Neural crest cell (in vitro differentiated cells): ENCODE results near the gene HELB. TPM values are rescaled to one million over a fixed set of nuclear protein-coding genes. Genes with fewer than 3 reads are reported as not detected.
A peak's percentile ranks its signal among the peaks of the same experiment; 100 is the strongest.
"Not testable (repeated sequence)": the region's sequence is repeated elsewhere in the genome, so short reads cannot be mapped to it uniquely, and the experiment has no call there.

Experiments
- DNase-seq: peaks from one replicate; pipeline ENCODE4 v3.0.0; 2021; ENCODE audit warnings: low read depth, mixed read lengths, low spot score
- H3K27ac Mint-ChIP-seq: one replicate; pipeline ENCODE4 v1.8.0; 2021; ENCODE audit warnings: mild to moderate bottlenecking, mixed read lengths; ENCODE audit not compliant: unreplicated experiment
- H3K27me3 Mint-ChIP-seq: 2 replicates; pipeline ENCODE4 v1.8.0; 2021; ENCODE audit warnings: low read depth, mild to moderate bottlenecking, mixed read lengths
- H3K36me3 Mint-ChIP-seq: 2 replicates; pipeline ENCODE4 v1.8.0; 2021; ENCODE audit warnings: low read depth, mild to moderate bottlenecking, mixed read lengths
- H3K4me1 Mint-ChIP-seq: 2 replicates; pipeline ENCODE4 v1.8.0; 2021; ENCODE audit warnings: mixed read lengths
- H3K4me3 Mint-ChIP-seq: one replicate; pipeline ENCODE4 v1.8.0; 2021; ENCODE audit warnings: mild to moderate bottlenecking, mixed read lengths
- H3K9me3 Mint-ChIP-seq: 2 replicates; pipeline ENCODE4 v1.8.0; 2021; ENCODE audit warnings: mixed read lengths
- total RNA-seq: library from RNA; stranded (reverse); gene quantifications from 2 replicates; pipeline ENCODE4 v1.2.1, GENCODE V29; 2021
- TF ChIP-seq, protein P1 (sequence below): fragments of 200-600 bp; sonication (generic); conservative IDR thresholded peaks from 2 replicates; pipeline ENCODE4 v1.5.0; 2021; ENCODE audit warnings: antibody characterized with exemption, mild to moderate bottlenecking

HELB gene
- total RNA-seq, 1 donor from 2014 or later, result 4.6 TPM

DNA sequence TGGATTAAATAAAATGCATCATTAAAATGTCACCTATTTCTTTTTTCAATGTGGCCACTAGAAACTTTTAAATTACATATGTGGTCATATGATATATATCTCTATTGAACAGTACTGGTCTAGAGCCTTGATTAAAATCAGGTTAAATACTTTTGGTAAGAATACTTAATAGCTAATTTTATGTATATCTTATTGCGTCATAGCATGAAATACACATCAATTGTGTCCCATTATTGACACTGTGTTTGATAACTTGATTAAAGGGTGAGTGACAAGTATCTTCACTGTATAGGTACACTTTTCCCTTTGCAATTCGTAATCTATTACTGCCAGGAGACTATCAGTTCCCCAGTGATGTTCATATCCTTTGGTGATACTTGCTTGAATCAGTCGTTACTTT is 4.4 kb upstream of the HELB start:
- no peaks in the 10 kb centered on the region for H3K36me3 Mint-ChIP-seq
- peaks cover 34% of the 10 kb centered on the region for H3K27me3 Mint-ChIP-seq
- peaks cover 13% of the 10 kb centered on the region for H3K4me1 Mint-ChIP-seq
- TF ChIP-seq, protein P1, sequence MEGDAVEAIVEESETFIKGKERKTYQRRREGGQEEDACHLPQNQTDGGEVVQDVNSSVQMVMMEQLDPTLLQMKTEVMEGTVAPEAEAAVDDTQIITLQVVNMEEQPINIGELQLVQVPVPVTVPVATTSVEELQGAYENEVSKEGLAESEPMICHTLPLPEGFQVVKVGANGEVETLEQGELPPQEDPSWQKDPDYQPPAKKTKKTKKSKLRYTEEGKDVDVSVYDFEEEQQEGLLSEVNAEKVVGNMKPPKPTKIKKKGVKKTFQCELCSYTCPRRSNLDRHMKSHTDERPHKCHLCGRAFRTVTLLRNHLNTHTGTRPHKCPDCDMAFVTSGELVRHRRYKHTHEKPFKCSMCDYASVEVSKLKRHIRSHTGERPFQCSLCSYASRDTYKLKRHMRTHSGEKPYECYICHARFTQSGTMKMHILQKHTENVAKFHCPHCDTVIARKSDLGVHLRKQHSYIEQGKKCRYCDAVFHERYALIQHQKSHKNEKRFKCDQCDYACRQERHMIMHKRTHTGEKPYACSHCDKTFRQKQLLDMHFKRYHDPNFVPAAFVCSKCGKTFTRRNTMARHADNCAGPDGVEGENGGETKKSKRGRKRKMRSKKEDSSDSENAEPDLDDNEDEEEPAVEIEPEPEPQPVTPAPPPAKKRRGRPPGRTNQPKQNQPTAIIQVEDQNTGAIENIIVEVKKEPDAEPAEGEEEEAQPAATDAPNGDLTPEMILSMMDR, result no peak
- no peak overlapping the region for H3K4me3 Mint-ChIP-seq
- no peaks in the 10 kb centered on the region for H3K9me3 Mint-ChIP-seq
- H3K27ac Mint-ChIP-seq, result no peak overlapping the region
- no peak for DNase-seq

DNA sequence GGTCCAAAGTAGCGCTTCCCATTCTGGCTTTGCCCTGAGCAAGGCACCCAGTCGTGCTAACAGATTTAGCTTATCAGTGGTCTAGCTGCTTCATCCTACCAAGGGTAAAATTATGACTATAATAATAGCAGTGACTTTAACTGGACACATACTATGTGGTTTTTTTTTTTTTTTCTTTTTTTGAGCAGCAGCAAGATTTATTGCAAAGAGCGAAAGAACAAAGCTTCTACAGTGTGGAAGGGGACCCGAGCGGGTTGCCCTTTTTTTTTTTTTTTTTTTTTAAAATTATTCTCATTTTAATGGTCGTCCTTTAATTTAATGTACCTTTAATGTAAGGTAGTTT is 505 bp downstream of the HELB start:
- peak overlapping the region; percentile 98 for H3K4me3 Mint-ChIP-seq
- H3K4me1 Mint-ChIP-seq, result peaks cover 17% of the 10 kb centered on the region
- H3K9me3 Mint-ChIP-seq, result no peaks in the 10 kb centered on the region
- H3K27ac Mint-ChIP-seq, result peak overlapping the region; percentile 98
- no peaks in the 10 kb centered on the region for H3K36me3 Mint-ChIP-seq
- TF ChIP-seq, protein P1, result no peak
- peaks cover 28% of the 10 kb centered on the region for H3K27me3 Mint-ChIP-seq
- no peak for DNase-seq

DNA sequence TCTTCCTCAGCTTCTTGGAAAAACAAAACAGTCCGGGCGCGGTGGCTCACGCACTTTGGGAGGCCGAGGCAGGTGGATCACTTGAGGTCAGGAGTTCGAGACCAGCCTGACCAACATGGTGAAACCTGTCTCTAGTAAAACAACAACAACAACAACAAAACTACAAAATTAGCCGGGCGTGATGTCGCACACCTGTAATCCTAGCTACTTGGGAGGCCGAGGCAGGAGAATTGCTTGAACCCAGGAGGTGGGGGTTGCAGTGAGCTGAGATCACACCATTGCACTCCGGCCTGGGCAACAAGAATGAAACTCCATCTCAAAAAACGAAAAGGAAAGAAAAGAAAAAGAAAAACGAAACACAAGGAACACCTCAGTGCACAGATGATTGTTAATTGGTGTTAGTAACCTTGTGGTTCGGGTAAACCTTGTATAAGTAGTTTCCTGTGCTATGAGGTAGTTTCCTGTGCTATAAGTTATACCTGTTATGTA is 1.1 kb downstream of the HELB start:
- not testable (repeated sequence) for DNase-seq, H3K27ac Mint-ChIP-seq
- peak overlapping the region; percentile 98 for H3K4me3 Mint-ChIP-seq

DNA sequence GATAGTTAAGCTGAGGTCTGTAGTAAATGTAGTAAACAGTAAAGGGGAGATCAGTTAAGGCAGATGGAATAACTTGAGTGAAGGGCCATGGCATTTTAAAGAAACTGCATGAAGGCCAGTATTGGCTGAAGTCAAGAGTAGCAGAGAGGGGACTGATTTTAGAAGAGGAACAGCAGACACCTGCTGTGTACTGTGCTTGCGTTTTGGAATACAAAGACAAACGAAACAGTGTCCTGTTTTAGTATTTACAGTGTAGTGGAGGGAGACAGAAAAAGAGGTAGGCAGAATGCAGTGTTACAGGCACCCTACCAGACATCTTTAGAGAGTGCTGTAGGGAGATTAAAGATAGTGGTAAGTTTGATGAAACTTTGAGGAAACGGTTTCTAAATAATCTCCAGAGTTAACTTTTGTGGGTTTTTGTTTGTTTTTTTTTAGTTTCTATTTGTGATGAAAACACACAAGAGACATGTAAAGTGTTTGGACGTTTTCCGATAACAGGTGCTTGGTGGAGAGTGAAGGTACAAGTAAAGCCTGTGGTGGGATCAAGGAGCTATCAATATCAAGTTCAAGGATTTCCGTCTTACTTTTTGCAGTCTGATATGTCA is 2.1 kb downstream of the HELB start:
- no peak overlapping the region for H3K27ac Mint-ChIP-seq
- DNase-seq, result no peak
- no peaks in the 10 kb centered on the region for H3K36me3 Mint-ChIP-seq
- peaks cover 17% of the 10 kb centered on the region for H3K4me1 Mint-ChIP-seq
- peaks cover 25% of the 10 kb centered on the region for H3K27me3 Mint-ChIP-seq
- H3K4me3 Mint-ChIP-seq, result peak overlapping the region; percentile 35
- TF ChIP-seq, protein P1, result no peak
- H3K9me3 Mint-ChIP-seq, result no peaks in the 10 kb centered on the region

More for the DNA sequence above, 1.1 kb downstream of the HELB start:
- not testable (repeated sequence) for H3K36me3 Mint-ChIP-seq, H3K9me3 Mint-ChIP-seq
- H3K4me1 Mint-ChIP-seq, result peaks cover 17% of the 10 kb centered on the region
- peaks cover 28% of the 10 kb centered on the region for H3K27me3 Mint-ChIP-seq

DNA sequence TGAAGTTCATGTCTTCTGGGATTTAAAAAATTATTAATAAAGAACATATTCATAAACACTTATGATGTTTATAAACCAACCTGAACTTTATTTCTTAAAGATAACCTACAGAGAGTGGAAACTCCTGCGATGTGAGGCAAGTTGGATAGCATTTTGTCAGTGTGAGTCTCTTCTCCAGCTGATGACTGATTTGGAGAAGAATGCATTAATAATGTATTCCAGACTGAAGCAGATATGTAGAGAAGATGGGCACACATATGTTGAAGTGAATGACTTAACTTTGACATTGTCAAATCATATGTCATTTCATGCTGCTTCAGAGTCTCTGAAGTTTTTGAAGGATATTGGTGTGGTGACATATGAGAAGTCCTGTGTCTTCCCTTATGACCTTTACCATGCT is 7.3 kb downstream of the HELB start:
- Mint-ChIP-seq H3K9me3 (no peaks in the 10 kb centered on the region), H3K36me3 (peaks cover 7% of the 10 kb centered on the region), H3K27ac (no peak overlapping the region), H3K4me3 (no peak overlapping the region), H3K4me1 (no peaks in the 10 kb centered on the region), H3K27me3 (no peaks in the 10 kb centered on the region)
- no peak for DNase-seq
- TF ChIP-seq, protein P1, result no peak

DNA sequence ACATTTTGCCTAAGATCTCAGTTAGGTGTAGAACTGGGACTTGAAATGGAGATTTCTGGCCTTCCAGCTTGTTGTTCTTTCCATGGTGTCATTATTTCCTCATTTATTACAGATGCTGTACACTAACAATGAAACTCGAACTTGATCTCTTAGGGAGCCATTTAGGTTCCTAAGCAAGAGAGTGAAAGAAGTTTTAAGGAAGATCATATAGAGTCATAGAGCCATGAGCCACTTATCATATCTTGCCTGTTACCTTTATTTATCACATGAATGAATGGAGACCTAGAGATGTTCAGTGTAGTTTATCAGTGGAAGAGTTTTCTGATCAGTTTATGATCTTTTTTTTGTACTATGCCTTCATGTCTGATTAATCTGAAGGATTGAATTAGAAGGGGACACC is 9.9 kb downstream of the HELB start:
- no peak for DNase-seq
- H3K27ac Mint-ChIP-seq, result no peak overlapping the region
- TF ChIP-seq, protein P1, result no peak
- H3K27me3 Mint-ChIP-seq, result no peaks in the 10 kb centered on the region
- H3K36me3 Mint-ChIP-seq, result peaks cover 7% of the 10 kb centered on the region
- H3K4me1 Mint-ChIP-seq, result no peaks in the 10 kb centered on the region
- H3K9me3 Mint-ChIP-seq, result no peaks in the 10 kb centered on the region
- H3K4me3 Mint-ChIP-seq, result no peak overlapping the region
